ENCODE data around the gene NEU2. TPM values are rescaled to one million over a fixed set of nuclear protein-coding genes. Genes with fewer than 3 reads are reported as not detected.
A peak's percentile ranks its signal among the peaks of the same experiment; 100 is the strongest.

The NEU2 gene
- total and polyA plus RNA-seq, 2 of the 13 experiments (the other 11 are each of a cell fraction or from before 2014, with no cell fraction given) = not detected

- Histone ChIP-seq H2AFZ (ENCODE audit: low read length) (peak overlapping the region; percentile 24), H3K4me1 (ENCODE audit: insufficient read depth, low read length) (peaks cover 67% of the 10 kb centered on the region), H3K36me3 (replicated peaks in 1 of 2; ENCODE audit: control insufficient read depth in 1 of 2, insufficient read depth in 2 of 2, low read length in 2 of 2) (no peaks in the 10 kb centered on the region), H3K4me3 (replicated peaks in 1 of 3; ENCODE audit: insufficient read depth in 1 of 3, low read depth in 2 of 3, low read length in 3 of 3) (peak overlapping the region; percentile 66 to 87 (median 80)), H3K4me2 (ENCODE audit: low read depth, low read length) (peak overlapping the region; percentile 97), H3K79me2 (ENCODE audit: insufficient read depth, low read length) (no peaks in the 10 kb centered on the region), H3K9me3 (ENCODE audit: low read length) (no peaks in the 10 kb centered on the region), H3K9ac (ENCODE audit: insufficient read depth, low read depth, low read length) (peak overlapping the region; percentile 72), H3K27me3 (ENCODE audit: control insufficient read depth in 1 of 2, insufficient read depth in 2 of 2, low read length in 2 of 2) (no peaks in the 10 kb centered on the region; a peak in 1 of 5 replicates), H4K20me1 (ENCODE audit: insufficient read depth, low read length) (0 out of 2 replicates have a peak, but pooled peaks cover 3% of the 10 kb centered on the region), H3K27ac (ENCODE audit: extremely low read length, insufficient read depth, low read length) (peak overlapping the region; percentile 82)
- peak; percentile 0 for ATAC-seq
- CTCF ChIA-PET (ENCODE audit: low intra/inter-chr PET ratio, low total read pairs) = no interaction called here
- in situ Hi-C loops (cut with HindIII; ENCODE audit: extremely low pct_ligation_motif_present, low pct_unique_long_range_greater_than_20kb) (no loop called here), intact Hi-C loops (cut with micrococcal nuclease; ENCODE audit: unreplicated experiment) (loop anchor here (1.0 to 5.0 kb wide), 3 partner anchors 62 to 204 kb away; no protein-coding TSS in a partner anchor)
- WGBS (ENCODE audit: low lambda C conversion rate) = 4% methylated on average over 2 of the region's 13 CpGs
- BruUV-seq (replicated peaks) = TSS peak; percentile 45
- DNase-seq (ENCODE audit: low spot score) = no peak
- POLR2A ChIA-PET = interaction anchor here (0.8 to 4.0 kb wide), 14 partner anchors 10 to 205 kb away, joined by 3 to 40 read pairs (median 4); partner anchors contain the start of genes ATG16L1 and NGEF
- peak; percentile 37 for FAIRE-seq
- TF ChIP-seq ZNF746 (CRISPR knock-in tag; IDR thresholded peaks at IDR 0.05) (no peak), ZNF772 (CRISPR knock-in tag; IDR thresholded peaks at IDR 0.05) (no peak), ZNF549 (CRISPR knock-in tag; IDR thresholded peaks at IDR 0.05) (no peak), ZNF232 (CRISPR knock-in tag; IDR thresholded peaks at IDR 0.05; ENCODE audit: borderline replicate concordance) (no peak), GZF1 (CRISPR knock-in tag; IDR thresholded peaks at IDR 0.05) (no peak), HNRNPK (IDR thresholded peaks at IDR 0.05; ENCODE audit: low read depth, low read length, poor library complexity, severe bottlenecking) (no peak), GATAD1 (CRISPR knock-in tag; IDR thresholded peaks at IDR 0.05) (no peak), KDM2A (CRISPR knock-in tag; IDR thresholded peaks at IDR 0.05; ENCODE audit: borderline replicate concordance, low read depth) (no peak; the same call in 1 of the 2 replicates), GATA4 (IDR thresholded peaks at IDR 0.05; ENCODE audit: borderline replicate concordance, low read depth) (no peak), NBN (conservative IDR thresholded peaks at IDR 0.05) (no peak), ZNF282 (IDR thresholded peaks at IDR 0.05; ENCODE audit: partially characterized antibody) (no peak), ZNF335 (CRISPR knock-in tag; IDR thresholded peaks at IDR 0.05) (no peak), BRCA1 (CRISPR knock-in tag; IDR thresholded peaks at IDR 0.05) (no peak), ZNF660 (CRISPR knock-in tag; IDR thresholded peaks at IDR 0.05; ENCODE audit: borderline replicate concordance, low read depth) (no peak), ATRX (CRISPR knock-in tag; IDR thresholded peaks at IDR 0.05; ENCODE audit: borderline replicate concordance) (no peak), FIP1L1 (IDR thresholded peaks at IDR 0.05; ENCODE audit: borderline replicate concordance, insufficient read depth, low read depth, low read length) (no peak), ZXDC (CRISPR knock-in tag; IDR thresholded peaks at IDR 0.05) (no peak), ZNF382 (CRISPR knock-in tag; IDR thresholded peaks at IDR 0.05; ENCODE audit: borderline replicate concordance) (no peak), SP140L (CRISPR knock-in tag; IDR thresholded peaks at IDR 0.05; ENCODE audit: borderline replicate concordance) (no peak), ARID3A (IDR thresholded peaks at IDR 0.05; ENCODE audit: low read depth, low read length) (no peak)
Measured at GRCh38 chr2:233060501-233060979, 28.1 kb downstream of the NEU2 start.

Measured in HepG2 (cell line).